ENCODE results near the gene ZSCAN1.

Gene ZSCAN1

DNA sequence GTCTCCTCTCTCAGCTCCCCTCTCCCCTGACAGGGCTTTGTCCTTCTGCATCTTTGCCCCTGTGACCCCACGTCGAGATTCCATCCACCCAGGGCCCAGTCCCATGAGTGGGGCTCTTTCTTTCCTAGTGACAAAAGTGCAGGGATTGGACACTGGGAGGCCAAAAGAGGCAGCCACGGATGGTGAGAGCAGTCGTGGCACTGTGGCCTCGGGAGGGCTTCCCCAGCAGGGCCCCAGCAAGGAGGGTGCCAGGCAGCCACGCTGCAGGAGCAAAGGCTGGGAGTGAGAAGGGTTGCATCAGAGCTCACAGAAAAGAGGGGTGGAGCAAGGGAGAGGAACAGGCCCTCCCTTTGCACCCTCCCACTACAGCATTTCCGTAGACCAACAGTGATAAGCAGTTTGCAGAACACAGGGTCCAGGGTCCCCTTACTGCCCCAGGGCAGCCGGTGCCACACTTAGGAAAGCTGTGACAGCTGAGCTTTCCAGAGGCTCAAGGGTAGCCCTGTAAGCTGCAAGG lies 4.9 kb downstream of the ZSCAN1 start:
- H3K4me1 ChIP-seq (ENCODE audit: control insufficient read depth, insufficient read depth, low read length, poor library complexity, severe bottlenecking): no peaks in the 10 kb centered on the region
- no peaks in the 10 kb centered on the region for H3K36me3 ChIP-seq (ENCODE audit: control insufficient read depth, insufficient read depth, low read length)
- H3K9me3 ChIP-seq (ENCODE audit: control insufficient read depth, low read length): peaks cover 38% of the 10 kb centered on the region
- no peak overlapping the region for H3K4me3 ChIP-seq (ENCODE audit: extremely low read depth, insufficient read depth, low read length, poor library complexity, severe bottlenecking)
- WGBS, 2 experiments (ENCODE audit: insufficient coverage in 2 of 2): 45 to 59% methylated on average over 6 to 8 of the region's 8 CpGs
- H3K27ac ChIP-seq (ENCODE audit: low read depth, low read length, severe bottlenecking): no peak overlapping the region

DNA sequence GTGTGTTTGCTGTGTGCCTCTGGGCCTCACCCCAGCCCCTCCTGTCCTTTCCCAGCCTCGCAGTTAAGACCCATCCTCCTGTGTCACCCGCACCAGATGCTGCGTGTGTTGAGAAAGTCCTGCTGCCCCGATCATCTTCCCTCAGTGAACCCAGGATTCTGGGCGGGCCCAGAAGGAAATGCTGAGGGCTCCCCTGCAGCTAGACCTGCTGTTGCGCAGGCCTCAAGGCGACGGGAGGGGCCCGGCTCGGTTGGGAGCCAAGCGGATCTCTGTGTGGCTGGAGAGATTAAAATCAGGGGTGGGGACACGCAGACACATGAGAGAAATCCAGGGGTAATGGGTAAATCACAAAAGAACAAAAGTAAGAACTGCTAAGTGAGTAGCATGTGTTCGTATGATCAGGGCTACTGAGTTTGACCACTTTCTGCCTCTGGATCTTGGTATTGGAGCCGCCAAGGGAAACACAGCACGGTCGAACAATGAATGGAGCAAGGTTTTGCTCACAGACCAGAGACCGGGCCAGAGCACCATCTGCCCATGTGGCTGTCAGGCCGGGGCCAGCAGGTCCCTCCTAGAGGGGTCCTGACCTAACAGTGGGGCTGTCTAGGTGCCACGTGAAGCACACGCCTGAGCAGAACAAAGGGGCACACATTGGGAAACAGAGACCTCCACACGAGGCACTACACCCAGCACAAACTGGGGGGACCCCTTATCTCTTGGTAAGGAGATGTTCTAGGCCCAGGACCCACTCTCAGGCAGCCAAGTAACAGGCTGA lies 7.1 kb downstream of the ZSCAN1 start:
- no peaks in the 10 kb centered on the region for H3K4me1 ChIP-seq (ENCODE audit: control insufficient read depth, insufficient read depth, low read length, poor library complexity, severe bottlenecking)
- WGBS, 2 experiments (ENCODE audit: insufficient coverage in 2 of 2): 76 to 83% methylated on average over 21 of the region's 21 CpGs
- H3K36me3 ChIP-seq (ENCODE audit: control insufficient read depth, insufficient read depth, low read length): no peaks in the 10 kb centered on the region
- no peak overlapping the region for H3K4me3 ChIP-seq (ENCODE audit: extremely low read depth, insufficient read depth, low read length, poor library complexity, severe bottlenecking)
- no peak overlapping the region for H3K27ac ChIP-seq (ENCODE audit: low read depth, low read length, severe bottlenecking)
- peaks cover 35% of the 10 kb centered on the region for H3K9me3 ChIP-seq (ENCODE audit: control insufficient read depth, low read length)

DNA sequence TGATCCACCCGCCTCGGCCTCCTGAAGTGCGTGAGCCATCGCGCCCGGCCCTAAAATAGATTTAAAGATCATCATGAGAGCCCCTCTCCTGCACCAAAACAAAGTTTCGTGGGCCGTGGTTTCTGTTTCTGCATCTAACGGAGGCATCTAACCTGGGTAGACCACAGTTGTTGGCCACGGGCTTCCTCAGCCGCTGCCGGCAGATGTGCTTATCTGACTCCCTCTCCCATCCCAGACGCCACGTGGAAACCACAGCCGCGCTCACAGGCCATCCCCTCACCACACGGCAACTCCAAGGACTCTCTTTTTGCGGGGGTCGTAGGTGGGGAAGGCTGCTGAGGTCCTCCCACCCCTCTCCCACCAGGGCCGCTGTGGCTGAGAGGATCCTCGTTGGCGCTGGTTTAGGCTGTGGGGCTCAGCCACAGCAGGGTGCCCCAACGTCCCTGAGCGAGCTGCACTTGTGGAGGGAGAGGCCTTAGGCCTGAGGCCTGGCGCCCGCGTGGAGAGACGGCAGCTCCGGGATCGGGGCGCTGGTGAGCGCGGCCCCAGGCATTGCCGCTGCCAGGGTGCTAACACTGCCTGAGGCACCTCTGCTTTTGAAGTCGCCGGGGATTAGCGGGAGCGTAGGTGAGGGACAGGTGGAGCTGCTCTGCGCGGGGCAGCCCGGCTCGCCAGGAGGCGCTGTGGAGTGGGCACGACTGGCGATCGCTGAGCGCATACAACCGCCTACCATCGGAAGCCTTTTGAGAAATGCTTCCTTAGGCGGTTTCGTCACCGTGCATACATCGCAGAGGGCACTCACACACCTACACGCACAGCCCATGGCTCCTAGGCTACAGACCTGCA lies 8.9 kb downstream of the ZSCAN1 start:
- WGBS, 2 experiments (ENCODE audit: insufficient coverage in 2 of 2): 75 to 81% methylated on average over 46 to 47 of the region's 54 CpGs
- H3K27ac ChIP-seq (ENCODE audit: low read depth, low read length, severe bottlenecking): no peak overlapping the region
- H3K4me3 ChIP-seq (ENCODE audit: extremely low read depth, insufficient read depth, low read length, poor library complexity, severe bottlenecking): no peak overlapping the region
- no peaks in the 10 kb centered on the region for H3K4me1 ChIP-seq (ENCODE audit: control insufficient read depth, insufficient read depth, low read length, poor library complexity, severe bottlenecking)
- H3K9me3 ChIP-seq (ENCODE audit: control insufficient read depth, low read length): peaks cover 48% of the 10 kb centered on the region
- no peaks in the 10 kb centered on the region for H3K36me3 ChIP-seq (ENCODE audit: control insufficient read depth, insufficient read depth, low read length)

DNA sequence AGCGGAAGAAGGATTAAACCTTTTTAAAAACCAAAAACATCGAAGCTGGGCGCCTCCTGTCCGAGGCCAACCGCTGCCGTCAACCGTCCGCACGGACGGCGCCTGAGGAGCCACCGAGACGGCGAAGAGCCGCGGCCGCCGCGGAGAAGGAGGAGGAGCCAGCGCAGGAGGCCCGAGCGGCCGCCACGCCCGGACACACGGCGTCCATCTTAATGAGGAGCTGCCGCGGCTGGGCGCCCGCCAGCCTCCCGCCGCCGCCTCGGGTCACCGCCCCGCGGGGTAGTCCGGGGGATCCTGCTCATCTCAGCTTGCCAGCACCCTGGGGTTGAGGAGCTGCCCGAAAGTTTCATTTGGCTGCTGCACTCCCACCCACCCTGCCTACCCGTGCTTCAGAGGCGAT lies 10.6 kb downstream of the ZSCAN1 start:
- no peaks in the 10 kb centered on the region for H3K36me3 ChIP-seq (ENCODE audit: control insufficient read depth, insufficient read depth, low read length)
- peaks cover 59% of the 10 kb centered on the region for H3K9me3 ChIP-seq (ENCODE audit: control insufficient read depth, low read length)
- no peaks in the 10 kb centered on the region for H3K4me1 ChIP-seq (ENCODE audit: control insufficient read depth, insufficient read depth, low read length, poor library complexity, severe bottlenecking)
- WGBS, 2 experiments (ENCODE audit: insufficient coverage in 2 of 2): 93% methylated on average over 32 to 40 of the region's 42 CpGs
- no peak overlapping the region for H3K27ac ChIP-seq (ENCODE audit: low read depth, low read length, severe bottlenecking)
- H3K4me3 ChIP-seq (ENCODE audit: extremely low read depth, insufficient read depth, low read length, poor library complexity, severe bottlenecking): no peak overlapping the region

DNA sequence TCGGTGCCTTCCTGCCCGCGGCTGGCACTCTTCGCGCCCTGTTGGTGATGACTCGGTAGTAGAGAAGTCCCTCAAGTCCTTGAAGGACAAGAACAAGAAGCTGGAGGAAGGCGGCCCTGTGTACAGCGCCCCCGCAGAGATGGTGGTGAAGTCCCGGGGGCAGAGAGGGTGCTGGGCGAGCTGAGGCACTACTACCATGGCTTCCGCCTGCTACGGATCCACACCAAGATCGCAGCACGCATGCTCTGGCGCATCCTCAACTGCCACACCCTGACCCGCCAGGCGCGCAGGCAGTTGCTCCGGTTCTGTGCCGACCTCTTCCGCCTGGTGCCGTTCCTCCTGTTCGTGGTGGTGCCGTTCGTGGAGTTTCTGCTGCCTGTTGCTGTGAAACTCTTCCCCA lies 11.1 kb downstream of the ZSCAN1 start:
- H3K27ac ChIP-seq (ENCODE audit: low read depth, low read length, severe bottlenecking): no peak overlapping the region
- H3K9me3 ChIP-seq (ENCODE audit: control insufficient read depth, low read length): peaks cover 63% of the 10 kb centered on the region
- H3K4me1 ChIP-seq (ENCODE audit: control insufficient read depth, insufficient read depth, low read length, poor library complexity, severe bottlenecking): no peaks in the 10 kb centered on the region
- H3K36me3 ChIP-seq (ENCODE audit: control insufficient read depth, insufficient read depth, low read length): no peaks in the 10 kb centered on the region
- WGBS, 2 experiments (ENCODE audit: insufficient coverage in 2 of 2): 95 to 97% methylated on average over 23 to 26 of the region's 26 CpGs
- no peak overlapping the region for H3K4me3 ChIP-seq (ENCODE audit: extremely low read depth, insufficient read depth, low read length, poor library complexity, severe bottlenecking)

DNA sequence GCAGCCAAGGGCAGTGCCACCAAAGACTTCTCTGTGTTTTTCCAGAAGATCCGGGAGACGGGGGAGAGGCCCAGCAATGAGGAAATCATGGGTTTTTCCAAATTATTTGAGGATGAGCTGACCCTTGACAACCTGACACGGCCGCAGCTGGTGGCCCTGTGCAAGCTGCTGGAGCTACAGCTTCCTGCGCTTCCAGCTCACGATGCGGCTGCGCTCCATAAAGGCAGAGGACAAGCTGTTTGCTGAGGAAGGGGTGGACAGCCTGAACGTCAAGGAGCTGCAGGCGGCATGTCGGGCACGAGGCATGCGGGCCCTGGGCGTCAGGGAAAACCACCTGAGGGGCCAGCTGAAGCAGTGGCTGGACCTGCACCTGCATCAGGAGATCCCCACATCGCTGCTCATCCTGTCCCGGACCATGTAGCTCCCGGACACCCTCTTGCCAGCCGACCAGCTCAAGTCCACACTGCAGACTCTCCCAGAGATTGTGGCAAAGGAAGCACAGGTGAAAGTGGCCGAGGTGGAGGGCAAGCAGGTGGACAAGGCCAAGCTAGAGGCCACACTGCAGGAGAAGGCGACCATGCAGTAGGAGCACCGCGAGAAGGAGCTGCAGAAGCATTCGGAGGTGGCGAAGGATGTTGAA lies 11.7 kb downstream of the ZSCAN1 start:
- H3K4me3 ChIP-seq (ENCODE audit: extremely low read depth, insufficient read depth, low read length, poor library complexity, severe bottlenecking): no peak overlapping the region
- no peaks in the 10 kb centered on the region for H3K36me3 ChIP-seq (ENCODE audit: control insufficient read depth, insufficient read depth, low read length)
- 79 to 86% methylated on average over 24 of the region's 24 CpGs for WGBS, 2 experiments (ENCODE audit: insufficient coverage in 2 of 2)
- H3K9me3 ChIP-seq (ENCODE audit: control insufficient read depth, low read length): peaks cover 64% of the 10 kb centered on the region
- no peaks in the 10 kb centered on the region for H3K4me1 ChIP-seq (ENCODE audit: control insufficient read depth, insufficient read depth, low read length, poor library complexity, severe bottlenecking)
- H3K27ac ChIP-seq (ENCODE audit: low read depth, low read length, severe bottlenecking): no peak overlapping the region

DNA sequence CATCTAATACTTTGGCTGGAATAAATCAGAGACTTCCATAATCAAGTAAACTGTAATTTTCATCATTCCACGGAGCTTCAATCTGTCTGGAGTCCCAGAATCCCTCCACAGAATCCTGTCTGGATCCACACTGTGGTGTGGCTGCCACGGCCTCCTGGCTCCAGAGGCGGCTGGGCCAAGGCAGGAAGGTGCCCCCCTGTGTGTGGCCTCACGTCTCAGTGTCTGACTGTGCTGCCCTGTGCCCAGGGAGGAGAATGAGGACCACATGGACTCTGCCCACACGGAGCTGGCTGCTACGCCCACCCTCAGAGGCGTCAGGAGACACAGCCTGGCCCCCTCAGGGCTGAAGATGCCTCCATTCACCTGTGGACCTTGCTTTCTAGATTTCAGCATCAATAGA lies 13.0 kb downstream of the ZSCAN1 start:
- 47 to 51% methylated on average over 7 of the region's 7 CpGs for WGBS, 2 experiments (ENCODE audit: insufficient coverage in 2 of 2)

DNA sequence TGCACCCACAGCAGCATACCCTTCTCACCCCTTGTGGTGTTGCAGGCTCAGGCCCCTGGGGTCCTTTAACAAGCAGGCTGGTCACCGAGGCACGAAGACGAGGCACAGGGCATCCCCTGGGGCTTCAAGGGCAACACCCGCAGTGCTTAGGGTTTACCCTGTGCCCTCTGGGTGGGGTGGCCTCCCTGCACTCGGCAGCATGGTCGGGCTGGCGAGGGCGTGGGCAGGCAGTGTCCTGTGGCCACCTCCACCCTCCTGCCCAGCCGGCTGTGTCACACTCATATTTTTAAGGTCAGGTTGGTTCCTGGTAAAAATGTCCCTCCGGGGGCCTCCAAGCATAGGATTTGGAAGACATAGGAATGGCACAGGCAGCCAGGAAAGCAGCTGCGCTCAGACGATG lies 13.8 kb downstream of the ZSCAN1 start:
- Histone ChIP-seq H3K27ac (ENCODE audit: low read depth, low read length, severe bottlenecking) (no peak overlapping the region), H3K36me3 (ENCODE audit: control insufficient read depth, insufficient read depth, low read length) (no peaks in the 10 kb centered on the region), H3K9me3 (ENCODE audit: control insufficient read depth, low read length) (peaks cover 70% of the 10 kb centered on the region), H3K4me3 (ENCODE audit: extremely low read depth, insufficient read depth, low read length, poor library complexity, severe bottlenecking) (no peak overlapping the region), H3K4me1 (ENCODE audit: control insufficient read depth, insufficient read depth, low read length, poor library complexity, severe bottlenecking) (no peaks in the 10 kb centered on the region)
- 82 to 87% methylated on average over 9 to 12 of the region's 12 CpGs for WGBS, 2 experiments (ENCODE audit: insufficient coverage in 2 of 2)

More for the DNA sequence above, 13.0 kb downstream of the ZSCAN1 start:
- Histone ChIP-seq H3K27ac (ENCODE audit: low read depth, low read length, severe bottlenecking) (no peak overlapping the region), H3K4me1 (ENCODE audit: control insufficient read depth, insufficient read depth, low read length, poor library complexity, severe bottlenecking) (no peaks in the 10 kb centered on the region), H3K9me3 (ENCODE audit: control insufficient read depth, low read length) (peaks cover 64% of the 10 kb centered on the region), H3K36me3 (ENCODE audit: control insufficient read depth, insufficient read depth, low read length) (no peaks in the 10 kb centered on the region), H3K4me3 (ENCODE audit: extremely low read depth, insufficient read depth, low read length, poor library complexity, severe bottlenecking) (no peak overlapping the region)

DNA sequence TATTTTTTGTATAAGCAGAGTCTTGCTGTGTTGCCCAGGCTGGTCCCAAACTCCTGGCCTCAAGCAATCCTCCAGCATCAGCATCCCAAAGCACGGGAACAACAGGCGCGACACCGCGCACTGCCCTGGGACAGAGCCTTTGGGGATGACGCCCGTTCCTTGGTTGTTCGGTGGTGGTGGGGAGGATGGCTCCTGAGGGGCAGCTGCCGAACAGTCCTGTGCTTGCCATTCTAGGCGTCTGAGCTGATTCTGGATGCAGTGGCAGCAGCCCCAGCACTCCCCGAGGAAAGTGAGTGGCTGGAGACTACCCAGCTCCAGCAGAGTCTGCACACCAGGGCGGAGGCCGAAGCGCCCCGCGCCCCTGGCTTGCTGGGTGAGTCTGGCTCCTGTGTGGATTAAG lies 18.4 kb downstream of the ZSCAN1 start:
- peaks cover 65% of the 10 kb centered on the region for H3K9me3 ChIP-seq (ENCODE audit: control insufficient read depth, low read length)
- no peak overlapping the region for H3K27ac ChIP-seq (ENCODE audit: low read depth, low read length, severe bottlenecking)
- H3K4me3 ChIP-seq (ENCODE audit: extremely low read depth, insufficient read depth, low read length, poor library complexity, severe bottlenecking): no peak overlapping the region
- WGBS, 2 experiments (ENCODE audit: insufficient coverage in 2 of 2): 92 to 93% methylated on average over 3 to 12 of the region's 16 CpGs
- H3K36me3 ChIP-seq (ENCODE audit: control insufficient read depth, insufficient read depth, low read length): no peaks in the 10 kb centered on the region
- H3K4me1 ChIP-seq (ENCODE audit: control insufficient read depth, insufficient read depth, low read length, poor library complexity, severe bottlenecking): no peaks in the 10 kb centered on the region

DNA sequence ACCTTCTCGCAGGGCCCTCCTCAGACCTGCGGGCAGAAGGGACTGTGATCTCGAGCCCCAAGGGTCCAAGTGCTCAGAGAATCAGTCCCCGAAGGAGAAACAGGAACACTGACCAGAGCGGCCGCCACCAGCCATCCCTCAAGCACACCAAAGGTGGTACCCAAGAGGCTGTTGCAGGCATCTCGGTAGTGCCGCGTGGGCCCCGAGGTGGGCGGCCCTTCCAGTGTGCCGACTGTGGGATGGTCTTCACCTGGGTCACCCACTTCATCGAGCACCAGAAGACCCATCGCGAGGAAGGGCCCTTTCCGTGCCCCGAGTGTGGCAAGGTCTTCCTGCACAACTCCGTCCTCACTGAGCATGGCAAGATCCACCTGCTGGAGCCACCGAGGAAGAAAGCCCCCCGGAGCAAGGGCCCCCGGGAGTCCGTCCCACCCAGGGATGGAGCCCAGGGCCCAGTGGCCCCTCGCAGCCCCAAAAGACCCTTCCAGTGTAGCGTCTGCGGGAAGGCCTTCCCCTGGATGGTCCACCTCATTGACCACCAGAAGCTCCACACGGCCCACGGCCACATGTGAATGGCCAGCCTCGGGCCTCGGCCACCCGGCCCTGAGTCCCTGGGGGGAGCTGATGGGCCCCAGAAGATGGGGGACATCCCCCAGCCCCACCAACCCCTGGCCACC lies 19.8 kb downstream of the ZSCAN1 start:
- WGBS, 2 experiments (ENCODE audit: insufficient coverage in 2 of 2): 83 to 86% methylated on average over 30 of the region's 30 CpGs
- no peaks in the 10 kb centered on the region for H3K4me1 ChIP-seq (ENCODE audit: control insufficient read depth, insufficient read depth, low read length, poor library complexity, severe bottlenecking)
- H3K4me3 ChIP-seq (ENCODE audit: extremely low read depth, insufficient read depth, low read length, poor library complexity, severe bottlenecking): no peak overlapping the region
- H3K36me3 ChIP-seq (ENCODE audit: control insufficient read depth, insufficient read depth, low read length): no peaks in the 10 kb centered on the region
- H3K9me3 ChIP-seq (ENCODE audit: control insufficient read depth, low read length): peaks cover 71% of the 10 kb centered on the region
- H3K27ac ChIP-seq (ENCODE audit: low read depth, low read length, severe bottlenecking): no peak overlapping the region

Measured in mesodermal cell (in vitro differentiated cells).